SK-N-SH (cell line): ENCODE measurements around the gene ARHGAP42.

Experiments
- CTCF ChIP-seq: fragments of 200-600 bp; sonication (generic); IDR thresholded peaks from 2 replicates; pipeline ENCODE4 v1.6.1; 2017; ENCODE audit warnings: antibody characterized with exemption, mild to moderate bottlenecking, moderate library complexity
- ELF1 ChIP-seq: IDR thresholded peaks from 2 replicates; pipeline ENCODE4 v1.4.0; 2012
- EP300 ChIP-seq, 2 experiments: IDR thresholded peaks; 2 replicates each; pipeline versions ENCODE4 v1.4.0 to v1.6.1; 2012; ENCODE audit warnings: borderline replicate concordance in 1 of 2, low read depth in 1 of 2, low read length in 1 of 2
- EZH2phosphoT487 ChIP-seq: fragments of 200-600 bp; sonication (generic); IDR thresholded peaks from 2 replicates; pipeline ENCODE4 v1.6.1; 2017; ENCODE audit warnings: low read depth, mixed run types, mild to moderate bottlenecking, antibody characterized with exemption, moderate library complexity, borderline replicate concordance
- GABPA ChIP-seq: IDR thresholded peaks from 2 replicates; pipeline ENCODE4 v1.4.0; 2012; ENCODE audit warnings: low read depth, mild to moderate bottlenecking
- MAX ChIP-seq: IDR thresholded peaks from 2 replicates; pipeline ENCODE4 v1.4.0; 2012; ENCODE audit warnings: low read depth
- MXI1 ChIP-seq: IDR thresholded peaks from 2 replicates; pipeline ENCODE4 v1.6.1; 2012; ENCODE audit warnings: mild to moderate bottlenecking, low read depth, low read length, improper control_type of control experiment
- NFIC ChIP-seq: IDR thresholded peaks from 2 replicates; pipeline ENCODE4 v1.4.0; 2012; ENCODE audit warnings: borderline replicate concordance
- POLR2AphosphoS5 ChIP-seq: IDR thresholded peaks from 2 replicates; pipeline ENCODE4 v1.6.1; 2012; ENCODE audit warnings: low read depth, low read length
- RAD21 ChIP-seq: IDR thresholded peaks from 2 replicates; pipeline ENCODE4 v1.6.1; 2012; ENCODE audit warnings: mild to moderate bottlenecking, low read length
- RCOR1 ChIP-seq: fragments of 150-350 bp; IDR thresholded peaks from 2 replicates; pipeline ENCODE4 v1.6.1; 2017; ENCODE audit warnings: antibody characterized with exemption, low read length
- REST ChIP-seq: IDR thresholded peaks from 2 replicates; pipeline ENCODE4 v1.6.1; 2012; ENCODE audit warnings: mild to moderate bottlenecking, low read depth, low read length, moderate library complexity
- SMC3 ChIP-seq: IDR thresholded peaks from 2 replicates; pipeline ENCODE4 v1.6.1; 2012; ENCODE audit warnings: low read depth, low read length, improper control_type of control experiment
- TCF12 ChIP-seq: IDR thresholded peaks from 2 replicates; pipeline ENCODE4 v1.4.0; 2012

DNA sequence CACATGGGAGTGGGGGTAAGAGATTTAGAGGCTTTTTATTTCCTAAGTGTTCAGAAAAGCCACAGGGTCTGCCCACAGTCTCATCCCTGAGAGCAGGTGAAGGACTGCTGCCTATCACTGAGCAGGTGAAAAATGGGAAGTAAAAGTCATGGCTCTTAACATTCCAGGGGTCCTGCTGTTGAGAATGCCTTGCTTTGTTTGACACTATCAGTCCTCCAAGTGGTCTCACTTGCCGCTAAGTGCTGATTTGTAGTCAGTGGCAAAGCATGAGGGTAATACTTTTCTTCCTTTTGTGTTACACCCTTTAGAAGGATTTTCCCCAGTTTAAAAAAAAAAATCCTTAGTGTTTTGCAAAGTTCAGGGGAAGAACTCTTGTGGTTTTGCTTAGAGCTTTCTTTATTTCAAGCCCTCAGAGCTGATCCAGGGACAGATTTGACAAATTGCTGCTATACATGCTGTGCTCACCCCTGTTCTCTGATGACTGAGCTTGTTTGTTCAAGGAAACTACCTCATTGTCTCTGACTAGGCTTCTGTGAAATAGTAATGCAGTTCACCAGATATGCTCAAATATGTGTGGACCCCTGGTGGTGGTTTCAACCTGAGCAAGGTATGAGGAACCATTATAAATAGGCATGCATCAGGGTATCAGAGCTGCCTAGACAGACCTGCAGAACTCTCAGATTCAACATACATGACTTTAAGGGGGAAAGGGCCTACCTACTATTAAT is 141.0 kb downstream of the ARHGAP42 start:
- TF ChIP-seq CTCF = peak; percentile 17; the same call in 1 of the 2 replicates
- no peak for TF ChIP-seq MXI1
- TF ChIP-seq ELF1 = no peak
- no peak for TF ChIP-seq EP300 (IDR thresholded peaks at IDR 0.05; ENCODE audit: borderline replicate concordance in 1 of 2, low read depth in 1 of 2, low read length in 1 of 2)
- TF ChIP-seq RCOR1 = no peak
- no peak for TF ChIP-seq EZH2phosphoT487
- no peak for TF ChIP-seq POLR2AphosphoS5
- no peak for TF ChIP-seq NFIC
- TF ChIP-seq RAD21 = no peak
- TF ChIP-seq TCF12 = no peak
- no peak for TF ChIP-seq GABPA
- TF ChIP-seq SMC3 = no peak
- TF ChIP-seq MAX = no peak
- TF ChIP-seq REST = no peak
